ENCODE data around the gene PDE1A. TPM values are rescaled to one million over a fixed set of nuclear protein-coding genes. Genes with fewer than 3 reads are reported as not detected.

PDE1A gene
- total RNA-seq, 1 experiment from 2014 or later = 41.1 TPM

DNA sequence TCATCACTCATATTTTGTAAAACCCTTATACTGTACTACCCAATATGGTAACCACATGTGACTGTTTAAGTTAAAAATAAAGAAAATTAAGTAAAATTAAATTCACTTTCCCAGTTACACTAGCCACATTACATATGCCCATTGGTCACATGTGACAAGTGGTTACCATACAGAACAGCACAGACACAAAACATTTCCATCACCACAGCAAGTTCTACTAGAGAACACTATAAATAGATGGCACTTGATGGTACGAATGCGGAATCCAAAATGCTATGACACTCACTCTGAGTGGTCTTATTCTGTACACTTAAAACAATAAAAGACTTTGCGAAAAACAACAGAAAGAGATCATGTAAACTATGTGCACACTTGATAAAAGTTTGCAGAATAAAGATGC is 202.2 kb downstream of the PDE1A start:
- DNase-seq (ENCODE audit: extremely low read depth, low read depth) = no peak

- no peak for DNase-seq (ENCODE audit: extremely low read depth, low read depth)
Measured at GRCh38 chr2:182220998-182221397, 205.8 kb downstream of the PDE1A start.

DNA sequence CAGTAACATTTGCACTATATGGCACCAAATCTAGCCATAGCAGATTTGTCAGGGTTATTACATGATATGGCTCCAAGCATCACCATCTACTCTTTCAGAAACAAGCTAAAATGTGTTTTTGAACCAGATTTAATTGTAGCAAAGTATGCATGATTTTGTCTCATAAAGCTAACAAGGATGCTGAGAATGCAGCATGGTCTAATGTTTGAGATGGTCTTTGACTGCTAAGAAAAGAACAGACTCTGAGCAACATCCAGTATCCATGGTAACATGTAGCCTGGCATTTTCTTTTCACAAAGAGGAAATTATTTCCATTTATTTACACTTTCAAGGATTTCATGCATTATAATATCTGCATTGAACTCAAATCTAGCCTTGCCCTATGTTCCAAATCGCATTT is 206.5 kb downstream of the PDE1A start:
- DNase-seq (ENCODE audit: extremely low read depth, low read depth) = no peak

DNA sequence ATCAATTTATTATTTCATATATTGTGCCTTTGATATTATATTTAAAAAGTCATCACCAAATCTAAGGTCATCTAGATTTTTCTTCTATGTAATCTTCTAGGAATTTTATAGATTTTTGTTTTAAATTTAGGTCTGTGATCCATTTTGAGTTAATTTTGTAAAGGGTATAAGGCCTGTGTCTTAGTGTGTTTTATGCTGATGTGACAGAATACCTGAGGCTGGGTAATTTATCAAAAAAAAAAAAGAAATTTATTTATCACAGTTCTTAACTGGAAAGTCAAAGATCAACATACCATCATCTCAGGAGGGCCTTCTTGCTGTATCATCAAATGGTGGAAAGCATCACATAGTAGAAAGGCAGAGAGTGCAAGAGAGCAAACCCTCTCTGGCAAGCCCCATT is 216.2 kb downstream of the PDE1A start:
- DNase-seq (ENCODE audit: extremely low read depth, low read depth) = no peak

- DNase-seq (ENCODE audit: extremely low read depth, low read depth) = no peak
Measured at GRCh38 chr2:182208421-182208820, 218.4 kb downstream of the PDE1A start.

GRCh38 chr2:182207049-182207746 is 219.6 kb downstream of the PDE1A start:
- DNase-seq (ENCODE audit: extremely low read depth, low read depth) = no peak

DNA sequence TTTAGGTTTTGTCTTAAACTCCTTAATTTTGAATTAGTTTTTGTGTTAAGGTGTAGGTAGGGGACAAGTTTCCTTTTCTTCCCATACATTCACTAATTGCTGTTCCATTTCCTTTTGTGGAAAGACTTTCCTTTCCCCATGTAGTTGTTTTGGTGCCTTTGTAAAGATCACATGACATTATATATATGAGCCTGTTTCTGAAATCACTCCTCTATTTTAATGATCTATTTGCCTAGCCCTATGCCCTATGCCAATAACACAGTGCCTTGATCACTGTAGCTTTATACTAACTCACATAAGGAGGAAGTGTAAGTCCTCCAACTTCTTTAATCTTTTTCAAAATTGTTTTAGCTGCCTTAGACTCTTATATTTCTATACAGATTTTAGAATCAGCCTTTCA is 229.3 kb downstream of the PDE1A start:
- DNase-seq (ENCODE audit: extremely low read depth, low read depth) = no peak

GRCh38 chr2:182193291-182193690 is 233.5 kb downstream of the PDE1A start:
- no peak for DNase-seq (ENCODE audit: extremely low read depth, low read depth)

DNA sequence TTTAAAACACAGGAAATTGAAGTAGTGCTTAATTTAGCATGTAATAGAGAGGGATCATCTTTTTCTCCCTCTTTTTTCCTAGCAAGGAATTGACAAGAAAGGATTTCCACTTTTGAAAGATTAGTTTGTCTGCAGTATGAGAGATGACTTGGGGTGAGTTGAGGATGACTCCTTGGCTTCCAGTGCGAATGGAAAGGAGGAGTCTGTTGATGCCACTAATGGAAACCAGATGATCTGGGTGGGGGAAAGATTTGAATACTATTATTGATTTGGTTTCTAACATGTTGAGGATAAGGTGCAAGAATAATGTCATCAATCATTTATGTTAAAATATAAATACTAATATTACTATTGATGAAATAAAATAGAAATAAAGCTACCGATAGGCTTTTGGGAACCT is 235.8 kb downstream of the PDE1A start:
- no peak for DNase-seq (ENCODE audit: extremely low read depth, low read depth)

DNA sequence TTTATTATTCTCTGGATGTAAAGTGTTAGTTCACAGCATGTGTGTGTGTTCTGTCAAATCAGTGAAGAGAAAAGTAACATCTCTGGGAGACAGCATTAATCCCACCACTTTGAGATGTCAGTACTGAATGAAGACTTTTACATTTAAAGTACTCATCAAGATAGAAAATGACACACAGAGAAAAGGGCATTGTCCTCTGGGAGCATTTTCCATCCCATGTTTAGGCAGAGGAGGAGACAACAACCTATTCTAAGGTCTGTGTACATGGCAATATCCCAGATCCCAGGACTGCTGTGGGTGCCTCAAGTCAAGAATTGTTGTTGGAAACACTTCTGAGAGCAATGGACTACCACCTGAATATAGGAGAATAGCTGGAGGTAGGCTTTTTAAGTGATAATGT is 239.7 kb downstream of the PDE1A start:
- DNase-seq (ENCODE audit: extremely low read depth, low read depth) = peak; percentile 8

DNA sequence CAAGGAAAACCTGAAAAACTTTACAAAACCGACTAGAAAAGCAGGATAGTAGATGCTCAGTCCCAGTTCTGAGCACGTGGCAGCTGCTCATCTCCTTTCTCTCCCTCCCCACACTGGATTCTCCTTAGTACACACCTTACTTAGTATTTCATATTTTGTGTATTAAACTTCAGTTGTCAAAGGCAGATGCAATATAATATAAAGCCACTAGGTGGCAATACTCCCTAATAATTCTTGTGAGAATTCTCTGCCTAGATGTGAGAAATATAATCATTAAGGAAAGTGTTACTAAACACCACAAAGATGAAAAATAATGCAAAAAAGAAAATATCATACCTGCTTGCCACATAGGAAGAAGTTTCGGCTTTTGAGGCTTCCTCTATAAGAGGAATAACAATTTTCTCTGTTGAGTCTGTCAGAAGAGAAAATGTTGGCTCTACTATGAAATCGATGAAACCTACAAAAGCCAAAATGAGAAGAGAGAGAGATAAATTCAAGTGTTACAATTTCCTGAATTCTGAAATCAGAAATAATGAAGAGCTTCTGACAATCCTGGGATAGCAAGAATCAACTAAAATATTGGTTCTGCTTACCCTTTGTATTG is 240.6 kb downstream of the PDE1A start:
- peak; percentile 64 for DNase-seq (ENCODE audit: extremely low read depth, low read depth)

GRCh38 chr2:182182436-182182835 is 244.4 kb downstream of the PDE1A start:
- DNase-seq (ENCODE audit: extremely low read depth, low read depth) = no peak

GRCh38 chr2:182181381-182181780 is 245.5 kb downstream of the PDE1A start:
- DNase-seq (ENCODE audit: extremely low read depth, low read depth) = no peak

GRCh38 chr2:182179176-182179575 is 247.7 kb downstream of the PDE1A start:
- DNase-seq (ENCODE audit: extremely low read depth, low read depth) = no peak

- no peak for DNase-seq (ENCODE audit: extremely low read depth, low read depth)
Measured at GRCh38 chr2:182173944-182174622, 252.8 kb downstream of the PDE1A start.

- no peak for DNase-seq (ENCODE audit: extremely low read depth, low read depth)
Measured at GRCh38 chr2:182170341-182170740, 256.5 kb downstream of the PDE1A start.

DNA sequence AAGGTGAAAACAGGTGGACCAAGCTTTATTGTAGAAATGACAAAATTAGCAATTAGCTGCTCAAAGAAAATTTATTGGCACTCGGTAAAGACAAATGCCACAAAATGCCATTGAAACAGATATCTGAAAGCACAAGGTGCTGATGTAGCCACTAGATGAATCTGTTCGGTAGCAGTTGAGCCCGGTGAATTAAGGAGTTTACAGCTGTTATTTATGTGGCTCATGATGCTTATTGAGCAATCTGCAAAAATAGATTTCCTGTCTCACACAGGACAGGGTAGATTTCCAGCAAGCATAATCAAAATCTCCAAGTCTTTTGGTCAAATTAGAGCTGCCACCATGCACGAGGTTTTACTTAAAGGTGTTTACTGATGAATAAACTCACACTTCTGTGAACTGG is 259.0 kb downstream of the PDE1A start:
- DNase-seq (ENCODE audit: extremely low read depth, low read depth) = no peak

DNA sequence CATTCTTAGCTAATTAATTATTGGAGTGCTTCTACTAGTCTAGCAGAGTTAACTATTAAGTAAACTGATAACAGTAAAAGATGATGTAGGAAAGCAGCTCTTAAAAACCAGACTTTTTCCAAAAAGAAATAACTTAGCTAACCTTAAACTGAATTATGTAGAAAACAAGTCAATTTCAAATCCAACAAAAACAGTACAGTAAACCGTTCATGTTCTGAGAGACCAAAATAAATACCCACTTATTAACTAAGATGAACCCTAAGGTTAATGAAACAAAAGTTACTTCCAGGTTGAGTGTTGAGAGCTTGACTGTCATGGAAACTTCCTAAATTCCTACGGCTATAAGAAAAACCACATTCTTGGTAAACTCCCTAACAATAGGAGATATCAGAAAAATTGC is 260.0 kb downstream of the PDE1A start:
- no peak for DNase-seq (ENCODE audit: extremely low read depth, low read depth)

DNA sequence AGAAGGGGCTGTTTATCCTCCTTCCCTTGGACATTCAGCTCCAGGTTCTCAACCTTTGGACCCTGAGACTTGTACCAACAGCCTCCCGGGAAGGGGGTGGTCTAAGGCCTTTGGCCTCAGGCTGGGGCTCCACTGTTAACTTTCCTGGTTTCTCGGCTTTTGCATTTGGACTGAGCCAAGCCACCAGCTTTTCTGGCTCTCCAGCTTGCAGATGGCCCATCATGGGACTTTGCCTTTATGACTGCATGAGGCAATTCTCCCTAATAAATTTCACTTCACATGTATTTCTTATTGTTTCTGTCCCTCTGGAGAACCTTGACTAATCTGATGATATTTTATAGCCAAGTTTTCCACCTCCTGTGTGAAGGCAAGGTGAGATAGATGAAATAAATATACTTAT is 260.4 kb downstream of the PDE1A start:
- no peak for DNase-seq (ENCODE audit: extremely low read depth, low read depth)

- no peak for DNase-seq (ENCODE audit: extremely low read depth, low read depth)
Measured at GRCh38 chr2:182165202-182165601, 261.6 kb downstream of the PDE1A start.

DNA sequence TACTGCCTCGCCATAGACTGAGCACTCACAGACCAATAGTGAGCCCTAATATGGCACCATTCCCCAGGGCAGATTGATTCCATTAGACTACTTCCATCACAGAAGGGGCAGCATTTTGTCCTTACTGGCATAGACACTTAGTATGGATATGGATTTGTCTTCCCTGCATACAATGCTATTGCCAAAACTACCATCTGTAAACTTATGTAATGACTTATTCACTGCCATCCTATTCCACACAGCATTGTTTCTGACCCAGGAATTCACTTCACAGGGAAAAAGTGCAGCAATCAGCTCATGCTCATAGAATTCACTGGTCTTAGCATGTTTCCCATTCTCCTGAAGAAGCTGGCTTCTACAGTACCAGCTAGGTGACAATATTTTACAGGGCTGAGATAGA is 262.1 kb downstream of the PDE1A start:
- DNase-seq (ENCODE audit: extremely low read depth, low read depth) = no peak

GRCh38 chr2:182163878-182164277 is 263.0 kb downstream of the PDE1A start:
- no peak for DNase-seq (ENCODE audit: extremely low read depth, low read depth)

Measured in NCI-H460 (cell line).